Embryonic facial prominence (tissue), 1 donor: ENCODE data around the gene CNGA1.
A peak's percentile ranks its signal among the peaks of the same experiment; 100 is the strongest.

Experiments
- DNase-seq: peaks from one replicate; pipeline ENCODE4 v3.0.0-alpha.2; 2016; ENCODE audit errors: extremely low spot score

The CNGA1 gene

GRCh38 chr4:48016141-48017107 lies at the start of gene CNGA1, which contains the start of gene NIPAL1:
CNGA1 (minus strand) TSS chr4:48016681; CDS start chr4:47952689, 63,992 bp downstream.
NIPAL1 (plus strand) TSS chr4:48016772; CDS start chr4:48016840, 68 bp downstream.
- DNase-seq = peak; percentile 16

DNA sequence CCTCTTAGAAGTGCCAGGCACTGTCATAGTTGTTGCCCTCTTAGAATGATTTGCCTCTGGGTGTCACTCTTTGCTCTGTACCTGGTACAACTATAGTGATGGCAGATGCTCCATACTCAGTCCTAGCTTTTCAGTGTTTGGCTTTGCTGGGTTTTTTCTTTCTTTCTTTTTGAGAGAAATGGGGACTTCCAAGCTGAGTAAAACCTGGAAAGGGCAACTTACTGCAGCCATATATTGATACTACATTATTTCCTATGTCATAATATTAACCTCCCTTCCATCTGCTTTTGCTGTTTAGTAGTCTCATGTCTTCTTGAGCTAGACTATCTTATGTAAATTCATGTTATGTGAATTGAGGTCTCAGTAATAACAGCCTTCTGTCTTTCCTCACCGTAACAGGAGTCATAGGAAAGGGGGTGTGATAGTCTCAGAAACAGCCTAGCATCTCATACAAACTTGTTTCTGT lies 49.1 kb upstream of the CNGA1 start:
- no peak for DNase-seq

DNA sequence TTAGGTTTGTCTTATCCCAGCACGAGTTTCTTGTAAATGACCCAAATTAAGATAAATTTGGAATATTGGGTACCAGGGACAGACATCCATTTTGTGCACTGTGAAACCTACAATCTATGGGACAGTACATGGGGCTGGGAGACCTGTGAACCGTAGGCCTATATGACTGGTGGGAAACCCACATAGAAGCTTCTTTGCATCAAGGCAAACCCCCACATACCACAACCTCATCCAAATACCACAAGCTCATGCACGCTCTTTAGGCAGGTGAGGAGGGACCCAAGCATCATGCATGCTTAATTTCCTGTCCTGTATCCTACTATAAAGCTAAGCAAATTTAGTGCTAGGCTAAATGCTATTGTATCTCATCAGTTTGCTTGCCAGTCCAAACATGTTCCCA lies 47.9 kb upstream of the CNGA1 start:
- DNase-seq = no peak

DNA sequence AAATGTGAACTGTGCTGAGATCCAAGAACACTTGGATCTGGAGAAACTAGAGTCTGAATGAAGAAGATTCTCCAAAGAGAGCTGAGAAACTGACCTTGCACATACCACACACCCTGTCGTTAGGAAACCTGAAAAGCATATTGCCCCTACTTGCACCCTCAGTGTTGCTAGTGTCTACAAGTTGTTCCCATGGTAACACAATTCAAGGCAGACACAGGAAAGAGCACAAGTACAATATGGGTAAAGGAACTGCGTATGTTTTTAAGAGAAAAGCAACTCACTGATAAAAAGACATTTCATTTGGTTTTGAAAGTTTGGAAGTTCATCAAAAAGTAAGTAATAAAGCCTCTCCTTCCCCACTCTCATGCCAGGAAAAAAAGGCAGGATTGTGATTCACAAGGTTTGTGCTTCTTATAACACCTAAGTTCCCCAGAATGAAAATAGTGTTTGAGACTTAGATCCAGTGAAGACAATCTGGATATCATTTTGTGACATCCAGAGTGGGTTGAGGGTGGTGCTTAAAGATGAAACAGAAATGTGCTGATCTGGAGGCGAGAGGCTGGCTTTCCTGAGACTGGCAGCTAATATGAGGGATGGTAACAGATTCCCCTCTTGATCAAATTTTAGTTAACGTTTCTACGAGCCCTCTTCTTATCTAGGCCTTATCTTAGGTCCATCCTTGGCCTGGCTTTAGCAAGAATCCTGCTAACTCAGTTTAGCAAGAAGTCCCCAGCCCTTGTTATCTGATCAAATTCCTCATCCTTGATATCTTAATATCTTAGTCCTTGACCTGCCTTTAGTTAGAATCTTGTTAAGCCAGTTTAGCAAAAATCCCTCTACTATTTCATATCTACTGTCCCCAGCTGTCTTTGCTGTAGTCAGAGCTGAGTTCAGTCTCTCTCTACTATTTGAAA lies 42.4 kb upstream of the CNGA1 start:
- DNase-seq = no peak

- no peak for DNase-seq
Measured at GRCh38 chr4:48051078-48051477, 34.6 kb upstream of the CNGA1 start.

DNA sequence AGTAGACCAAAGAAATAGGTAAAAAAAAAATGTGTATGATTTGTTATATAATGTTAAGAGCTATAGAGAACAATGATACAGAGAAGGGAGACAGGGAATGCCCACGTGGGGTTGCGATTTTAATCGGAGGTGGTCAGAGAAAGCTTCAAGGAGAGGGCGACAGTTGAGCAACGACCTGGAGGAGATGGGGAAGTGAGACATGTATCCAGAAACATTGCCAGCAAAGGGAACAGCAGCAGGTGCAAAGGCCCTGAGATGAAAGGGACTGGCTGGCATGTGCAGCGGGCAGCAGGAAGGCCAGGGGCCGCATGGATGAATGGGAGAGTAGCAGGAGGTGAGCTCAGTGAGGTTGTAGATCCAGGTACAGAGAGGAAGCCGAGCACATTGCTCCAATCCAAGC lies 33.0 kb upstream of the CNGA1 start:
- no peak for DNase-seq

GRCh38 chr4:48047896-48048295 lies 31.4 kb upstream of the CNGA1 start:
- DNase-seq = no peak

DNA sequence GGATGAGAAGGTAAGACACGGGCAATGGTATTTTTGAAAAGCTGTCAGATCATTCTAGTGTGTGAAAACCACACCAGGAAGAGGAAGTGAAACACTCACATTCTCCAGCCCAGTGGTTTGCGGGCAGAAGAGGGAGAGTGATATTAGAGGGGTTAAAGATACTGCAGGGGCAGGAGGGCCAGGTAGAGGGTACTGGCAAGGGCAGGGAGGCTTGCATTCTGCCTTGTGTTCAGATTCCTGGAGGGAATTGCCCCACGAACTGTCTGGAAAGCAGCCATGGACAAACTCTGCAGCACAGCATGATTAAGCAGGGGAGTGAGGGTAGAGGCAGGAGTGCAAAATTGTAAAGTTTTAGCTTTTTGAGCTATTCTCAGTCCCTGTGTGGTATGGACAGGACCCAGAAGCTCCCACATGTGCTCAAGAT lies 31.0 kb upstream of the CNGA1 start:
- DNase-seq = no peak

DNA sequence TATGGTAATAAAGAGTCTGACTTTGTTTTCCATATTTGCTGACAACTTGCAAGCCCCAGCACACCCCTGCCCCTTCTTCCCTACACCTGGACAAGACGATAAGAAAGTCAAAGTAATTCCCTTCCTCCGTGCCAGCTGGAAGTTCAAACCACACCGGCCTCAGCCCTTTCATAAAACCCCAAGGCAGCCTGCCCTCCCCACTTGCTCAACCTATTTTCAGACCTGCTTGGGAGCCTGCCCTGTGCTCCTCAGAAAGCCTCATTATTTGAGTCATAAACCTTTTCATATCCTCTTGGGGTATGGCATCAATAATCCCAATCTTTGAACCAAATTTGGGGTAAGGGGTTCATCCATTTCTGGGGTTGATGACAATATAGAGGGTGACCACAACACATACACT lies 29.6 kb upstream of the CNGA1 start:
- DNase-seq = no peak

DNA sequence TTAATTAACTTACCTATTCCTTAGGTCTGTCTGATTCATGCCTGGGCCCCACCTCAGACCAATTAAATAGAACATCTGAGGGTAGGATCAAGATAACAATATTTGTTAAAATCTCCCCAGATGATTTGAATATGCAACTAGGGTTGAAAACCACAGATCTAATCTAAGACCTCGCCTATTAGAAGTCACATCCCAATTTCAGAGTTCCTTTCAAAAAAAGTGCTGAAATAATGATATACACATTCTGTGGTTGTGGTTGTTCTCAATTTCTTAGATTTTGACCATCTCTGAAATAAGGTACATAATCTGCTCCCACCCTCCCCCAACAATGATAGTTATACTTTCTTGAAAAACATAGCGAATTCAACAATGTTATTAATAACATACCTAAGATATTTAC lies 27.8 kb upstream of the CNGA1 start:
- DNase-seq = no peak

GRCh38 chr4:48043504-48043903 lies 27.0 kb upstream of the CNGA1 start:
- DNase-seq = no peak

DNA sequence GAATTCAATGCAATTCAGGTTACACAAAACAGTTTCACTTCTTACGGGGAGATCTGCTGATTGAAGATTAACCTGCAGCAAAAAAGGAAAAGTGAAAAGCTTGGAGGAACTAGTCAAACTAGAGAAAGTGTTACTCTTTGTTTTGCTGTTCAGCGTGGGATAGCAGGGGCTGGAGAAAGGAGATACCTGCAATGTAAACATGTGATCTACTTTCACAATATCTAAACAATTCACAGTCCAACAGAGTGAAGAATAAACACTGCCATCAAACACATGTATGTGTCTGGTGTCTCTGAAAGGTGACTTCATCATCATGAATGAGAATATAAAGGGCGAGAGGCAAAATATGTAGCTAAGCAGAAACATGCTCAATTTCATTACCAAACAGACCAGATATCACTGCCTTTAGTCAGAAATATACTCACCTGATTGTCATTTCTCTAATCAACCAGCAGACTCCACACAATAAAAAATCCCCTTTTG lies 26.5 kb upstream of the CNGA1 start:
- no peak for DNase-seq

DNA sequence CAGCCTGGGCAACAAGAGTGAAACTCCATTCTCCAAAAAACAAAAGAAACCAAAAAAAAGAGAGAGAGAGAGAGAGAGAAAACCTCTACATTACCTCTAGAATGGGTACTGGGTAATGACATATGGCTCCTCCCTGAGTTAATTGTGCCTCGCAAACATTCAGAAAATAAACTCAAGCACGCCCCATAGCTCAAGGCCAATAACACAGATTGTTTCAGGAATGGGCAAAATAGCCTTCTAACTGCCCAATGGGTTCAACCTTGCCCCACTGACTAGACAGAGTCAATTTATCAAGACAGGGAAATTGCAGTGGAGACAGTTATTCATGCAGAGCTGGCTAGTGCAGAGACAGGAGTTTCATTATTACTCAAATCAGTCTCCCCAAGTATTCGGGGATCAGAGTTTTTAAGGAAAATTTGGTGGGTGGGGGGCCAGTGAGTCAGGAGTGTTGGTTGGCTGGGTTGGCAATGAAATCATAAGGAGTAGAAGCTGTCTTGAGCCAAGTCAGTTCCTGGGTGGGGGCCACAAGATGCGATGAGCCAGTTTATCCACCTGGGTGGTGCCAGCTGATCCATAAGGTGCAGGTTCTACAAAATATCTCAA lies 25.2 kb upstream of the CNGA1 start:
- no peak for DNase-seq

DNA sequence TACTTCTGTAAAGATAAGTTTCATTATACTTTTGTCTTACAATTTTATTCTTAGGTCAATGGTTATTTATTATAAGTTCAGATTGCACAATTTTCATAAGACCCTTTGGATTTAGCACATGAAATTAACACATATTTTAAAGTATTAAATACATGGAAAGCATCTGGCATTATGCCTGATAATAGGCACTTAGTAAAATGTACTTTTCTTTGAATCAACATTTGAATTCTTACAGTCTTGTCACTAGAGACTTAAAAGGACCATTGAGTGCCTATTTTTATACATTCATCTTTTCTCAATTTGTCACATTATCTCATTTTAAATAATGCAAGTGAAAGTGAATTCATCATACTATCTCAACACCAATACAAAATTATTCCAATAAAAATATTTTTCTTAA lies 23.1 kb upstream of the CNGA1 start:
- DNase-seq = no peak

DNA sequence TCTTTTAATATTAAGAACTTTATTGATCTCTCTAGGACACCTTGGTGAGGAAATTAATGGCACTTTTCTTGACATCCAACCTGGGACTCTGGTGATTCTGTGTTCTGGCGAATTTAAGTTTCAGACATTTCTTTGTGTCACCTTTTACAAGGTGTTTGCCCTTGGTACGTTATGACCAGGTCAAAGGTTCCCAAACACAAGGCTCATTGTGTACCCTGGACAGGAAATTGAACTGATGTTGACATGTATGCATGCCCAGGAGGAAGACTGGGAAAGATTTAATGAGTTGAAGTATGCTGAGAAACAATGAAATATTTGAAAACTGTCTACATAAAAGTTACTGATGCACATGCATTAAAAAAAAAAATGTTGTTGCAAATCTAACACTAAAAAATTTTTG lies 22.2 kb upstream of the CNGA1 start:
- no peak for DNase-seq

DNA sequence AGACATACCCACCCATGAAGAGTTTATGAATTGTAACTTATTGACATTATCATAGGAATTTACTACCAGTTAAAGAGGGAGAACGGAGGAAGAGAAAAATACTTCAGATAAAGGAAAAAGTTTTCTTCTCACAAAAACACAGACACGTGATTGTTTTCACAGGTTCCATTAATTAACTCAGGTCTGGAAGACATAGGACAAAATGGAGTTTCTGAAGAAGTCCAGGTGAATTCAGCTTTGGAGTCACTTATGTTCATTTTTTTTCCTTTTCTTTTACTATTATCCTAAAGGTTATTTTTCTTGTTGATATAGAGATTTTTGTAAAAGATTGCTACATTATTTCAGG lies 20.6 kb upstream of the CNGA1 start:
- DNase-seq = no peak

GRCh38 chr4:48035952-48036351 lies 19.5 kb upstream of the CNGA1 start:
- DNase-seq = no peak

DNA sequence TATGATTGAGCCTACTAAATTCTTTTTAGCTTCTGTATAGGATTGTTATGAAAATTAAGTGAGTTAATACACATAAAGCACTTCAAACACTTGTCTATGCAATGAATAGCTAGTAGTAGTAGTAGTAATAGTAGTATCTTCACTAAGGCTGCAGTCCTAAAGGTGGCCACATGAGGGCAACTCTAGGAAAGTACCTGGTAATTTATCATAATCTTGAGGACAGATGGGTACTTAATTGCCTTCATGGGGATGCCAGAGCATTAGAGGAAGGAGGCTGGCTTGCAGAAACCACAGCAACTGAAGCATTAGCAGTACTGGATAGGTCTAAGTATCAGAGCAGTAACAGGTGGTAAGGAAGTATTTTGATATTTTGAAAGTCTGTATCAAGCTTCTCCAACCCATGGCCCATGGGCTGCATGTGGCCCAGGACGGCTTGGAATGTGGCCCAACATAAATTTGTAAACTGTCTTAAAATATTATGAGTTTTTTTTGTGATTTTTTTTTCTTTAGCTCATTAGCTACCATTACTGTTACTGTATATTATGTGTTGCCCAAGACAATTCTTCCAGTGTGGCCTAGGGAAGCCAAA lies 17.4 kb upstream of the CNGA1 start:
- no peak for DNase-seq

DNA sequence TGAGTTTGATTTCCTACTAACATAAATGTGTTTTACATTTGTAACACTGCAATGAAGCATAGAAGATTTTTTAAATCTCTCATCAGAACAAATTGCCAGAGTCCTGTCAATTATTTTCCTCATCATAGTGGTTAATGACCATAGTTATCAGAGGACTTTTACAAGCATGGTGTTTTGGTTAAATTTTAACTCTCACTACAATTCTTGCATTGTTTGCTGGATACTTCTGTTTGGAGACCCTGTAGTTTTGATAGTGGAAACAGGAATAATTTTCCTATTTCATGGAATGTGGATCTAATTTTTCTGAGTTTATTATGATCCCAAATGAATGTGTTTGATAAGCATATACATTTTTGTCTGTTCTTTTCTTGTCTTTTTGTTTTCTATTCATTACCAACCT lies 16.9 kb upstream of the CNGA1 start:
- DNase-seq = no peak

DNA sequence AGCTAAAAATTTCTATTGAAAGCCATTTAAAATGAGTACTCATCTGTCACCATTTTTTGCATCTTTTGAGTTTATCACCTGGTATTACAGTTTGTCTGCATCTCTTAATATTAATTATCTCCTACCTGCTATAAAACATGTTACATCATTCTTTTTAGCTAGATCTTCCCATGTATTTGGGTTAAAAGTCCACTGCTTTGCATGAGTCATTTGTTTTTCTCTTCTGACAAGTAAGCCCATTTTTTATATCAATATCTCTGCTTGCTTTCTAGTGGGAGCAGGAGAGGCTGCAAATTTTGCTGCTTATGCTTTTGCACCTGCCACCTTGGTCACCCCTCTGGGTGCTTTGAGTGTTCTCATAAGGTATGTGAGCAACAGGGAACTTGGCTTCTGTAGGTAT lies 16.2 kb upstream of the CNGA1 start:
- no peak for DNase-seq

GRCh38 chr4:48031802-48032525 lies 15.5 kb upstream of the CNGA1 start:
- DNase-seq = no peak
